Liver (tissue), 3 donors: ENCODE data around the gene CPA5.

Experiments used
- CTCF ChIP-seq: fragments of 150-350 bp; IDR thresholded peaks from 2 replicates; pipeline ENCODE4 v1.5.1; 2017; ENCODE audit warnings: improper control_type of control experiment, low read depth, low read length; ENCODE audit not compliant: missing input control
- EGR1 ChIP-seq, 2 donors: IDR thresholded peaks; 2 replicates each; pipeline ENCODE4 v1.6.1; 2016 to 2018; ENCODE audit warnings: antibody characterized with exemption in 2 of 2, low read depth in 2 of 2
- HNF4A ChIP-seq, 2 donors: conservative IDR thresholded peaks; 2 replicates each; pipeline ENCODE4 v1.6.1; 2016; ENCODE audit warnings: antibody characterized with exemption in 2 of 2, mild to moderate bottlenecking in 2 of 2
- JUND ChIP-seq, 2 donors: IDR thresholded peaks; 2 replicates each; pipeline ENCODE4 v1.6.1; 2016; ENCODE audit warnings: antibody characterized with exemption in 2 of 2
- MAX ChIP-seq: IDR thresholded peaks from 2 replicates; pipeline ENCODE4 v1.6.1; 2016; ENCODE audit warnings: antibody characterized with exemption
- REST ChIP-seq: IDR thresholded peaks from 2 replicates; pipeline ENCODE4 v1.6.1; 2016; ENCODE audit warnings: antibody characterized with exemption, mild to moderate bottlenecking
- YY1 ChIP-seq: IDR thresholded peaks from 2 replicates; pipeline ENCODE4 v1.6.1; 2016; ENCODE audit warnings: antibody characterized with exemption, mild to moderate bottlenecking
- donor health status: healthy.
- donor health status: healthy.

- no peak for TF ChIP-seq MAX
- no peak for TF ChIP-seq CTCF
- no peak for TF ChIP-seq YY1
- TF ChIP-seq EGR1 (IDR thresholded peaks at IDR 0.05; ENCODE audit: low read depth in 2 of 2): no peak
- TF ChIP-seq REST: no peak
- TF ChIP-seq JUND (IDR thresholded peaks at IDR 0.05): no peak
- TF ChIP-seq HNF4A (conservative IDR thresholded peaks at IDR 0.05): no peak
Measured at GRCh38 chr7:130409712-130410072, 65.1 kb downstream of the CPA5 start.
